ENCODE measurements around the gene EGLN3. TPM values are rescaled to one million over a fixed set of nuclear protein-coding genes. Genes with fewer than 3 reads are reported as not detected.

EGLN3 gene
- total RNA-seq, 1 donor = 0.86 TPM

GRCh38 chr14:33940561-33941011 lies 10.3 kb downstream of the EGLN3 start:
- no peak for DNase-seq (ENCODE audit: low read depth)
- no peak overlapping the region for H3K4me3 ChIP-seq (ENCODE audit: low read depth, low read length)
- TF ChIP-seq CTCF (IDR thresholded peaks at IDR 0.05; ENCODE audit: insufficient read depth, low read depth, low read length) = no peak

GRCh38 chr14:33938131-33938949 lies 12.5 kb downstream of the EGLN3 start:
- DNase-seq (ENCODE audit: low read depth) = no peak
- no peak overlapping the region for H3K4me3 ChIP-seq (ENCODE audit: low read depth, low read length)
- no peak for TF ChIP-seq CTCF (IDR thresholded peaks at IDR 0.05; ENCODE audit: insufficient read depth, low read depth, low read length)

- no peak for DNase-seq (ENCODE audit: low read depth)
- H3K4me3 ChIP-seq (ENCODE audit: low read depth, low read length) = no peak overlapping the region
- TF ChIP-seq CTCF (IDR thresholded peaks at IDR 0.05; ENCODE audit: insufficient read depth, low read depth, low read length) = no peak
These were observed 14.5 kb downstream of the EGLN3 start for GRCh38 chr14:33936391-33936790.

GRCh38 chr14:33934938-33935337 lies 15.9 kb downstream of the EGLN3 start:
- no peak for DNase-seq (ENCODE audit: low read depth)
- TF ChIP-seq CTCF (IDR thresholded peaks at IDR 0.05; ENCODE audit: insufficient read depth, low read depth, low read length) = no peak

GRCh38 chr14:33934043-33934750 lies 16.7 kb downstream of the EGLN3 start:
- no peak overlapping the region for H3K4me3 ChIP-seq (ENCODE audit: low read depth, low read length)
- TF ChIP-seq CTCF (IDR thresholded peaks at IDR 0.05; ENCODE audit: insufficient read depth, low read depth, low read length) = no peak
- no peak for DNase-seq (ENCODE audit: low read depth)

More at GRCh38 chr14:33934938-33935337, 15.9 kb downstream of the EGLN3 start:
- no peak overlapping the region for H3K4me3 ChIP-seq (ENCODE audit: low read depth, low read length)

GRCh38 chr14:33933386-33933933 lies 17.4 kb downstream of the EGLN3 start:
- DNase-seq (ENCODE audit: low read depth) = no peak
- no peak for TF ChIP-seq CTCF (IDR thresholded peaks at IDR 0.05; ENCODE audit: insufficient read depth, low read depth, low read length)
- no peak overlapping the region for H3K4me3 ChIP-seq (ENCODE audit: low read depth, low read length)

Measured in fibroblast of villous mesenchyme (primary cell).